H9 (cell line): ENCODE data around the gene HCK. TPM values are rescaled to one million over a fixed set of nuclear protein-coding genes. Genes with fewer than 3 reads are reported as not detected.

Experiments
- DNase-seq: peaks from one replicate; pipeline ENCODE4 v3.0.0-alpha.2; 2017
- H2AFZ ChIP-seq: one replicate; pipeline ENCODE4 v1.6.1; 2013; ENCODE audit warnings: mild to moderate bottlenecking, low read length, control low read depth, moderate library complexity
- H2AK5ac ChIP-seq: 2 replicates; pipeline ENCODE4 v1.6.1; 2013; ENCODE audit warnings: low read length, control low read depth, mixed read lengths; ENCODE audit not compliant: insufficient read length
- H2BK120ac ChIP-seq: one replicate; pipeline ENCODE4 v1.6.1; 2013; ENCODE audit warnings: low read depth, mild to moderate bottlenecking, low read length, control low read depth, inconsistent platforms; ENCODE audit not compliant: poor library complexity, severe bottlenecking
- H2BK12ac ChIP-seq: 2 replicates; pipeline ENCODE4 v1.6.1; 2013; ENCODE audit warnings: low read length, control low read depth, mixed read lengths, low read depth; ENCODE audit not compliant: insufficient read length
- H2BK15ac ChIP-seq: 2 replicates; pipeline ENCODE4 v1.6.1; 2013; ENCODE audit warnings: low read depth, low read length, control low read depth
- H2BK20ac ChIP-seq: one replicate; pipeline ENCODE4 v1.6.1; 2013; ENCODE audit warnings: low read depth, mild to moderate bottlenecking, low read length, control low read depth, inconsistent platforms; ENCODE audit not compliant: poor library complexity, severe bottlenecking
- H2BK5ac ChIP-seq: 2 replicates; pipeline ENCODE4 v1.6.1; 2013; ENCODE audit warnings: low read length, control low read depth, mixed read lengths; ENCODE audit not compliant: insufficient read length
- H3K14ac ChIP-seq: 2 replicates; pipeline ENCODE4 v1.6.1; 2013; ENCODE audit warnings: low read length, control low read depth; ENCODE audit not compliant: insufficient read depth
- H3K18ac ChIP-seq: 2 replicates; pipeline ENCODE4 v1.6.1; 2013; ENCODE audit warnings: low read depth, mild to moderate bottlenecking, mixed read lengths, low read length, control low read depth; ENCODE audit not compliant: insufficient read length
- H3K23ac ChIP-seq: 2 replicates; pipeline ENCODE4 v1.6.1; 2013; ENCODE audit warnings: low read length, control low read depth, mixed read lengths, low read depth; ENCODE audit not compliant: insufficient read length
- H3K23me2 ChIP-seq: 2 replicates; pipeline ENCODE4 v1.6.1; 2013; ENCODE audit warnings: low read depth, mild to moderate bottlenecking, mixed read lengths, low read length, control low read depth; ENCODE audit not compliant: insufficient read length, poor library complexity, severe bottlenecking
- H3K27ac ChIP-seq: 2 replicates; pipeline ENCODE4 v1.5.1; 2013; ENCODE audit warnings: low read length, control low read depth, mixed read lengths, low read depth; ENCODE audit not compliant: insufficient read length
- H3K27me3 ChIP-seq: 2 replicates; pipeline ENCODE4 v1.6.1; 2013; ENCODE audit warnings: low read length, control low read depth, inconsistent platforms; ENCODE audit not compliant: insufficient read depth
- H3K4ac ChIP-seq: 2 replicates; pipeline ENCODE4 v1.6.1; 2013; ENCODE audit warnings: low read depth, mild to moderate bottlenecking, control low read depth, inconsistent platforms, low read length, moderate library complexity
- H3K4me1 ChIP-seq: 2 replicates; pipeline ENCODE4 v1.6.1; 2013; ENCODE audit warnings: low read length, control low read depth, inconsistent platforms; ENCODE audit not compliant: insufficient read depth
- H3K4me2 ChIP-seq: 2 replicates; pipeline ENCODE4 v1.6.1; 2013; ENCODE audit warnings: low read length, control low read depth, mixed read lengths; ENCODE audit not compliant: insufficient read length, insufficient read depth
- H3K56ac ChIP-seq: 2 replicates; pipeline ENCODE4 v1.6.1; 2013; ENCODE audit warnings: low read depth, mild to moderate bottlenecking, mixed read lengths, low read length, control low read depth; ENCODE audit not compliant: insufficient read length
- H3K79me1 ChIP-seq: 2 replicates; pipeline ENCODE4 v1.6.1; 2013; ENCODE audit warnings: low read depth, mild to moderate bottlenecking, moderate library complexity, low read length, control low read depth, inconsistent platforms; ENCODE audit not compliant: insufficient read depth, poor library complexity, severe bottlenecking
- H3K79me2 ChIP-seq: 2 replicates; pipeline ENCODE4 v1.6.1; 2013; ENCODE audit warnings: low read length, control low read depth, inconsistent platforms; ENCODE audit not compliant: insufficient read depth
- H3K9ac ChIP-seq: 2 replicates; pipeline ENCODE4 v1.6.1; 2013; ENCODE audit warnings: low read length, control low read depth, mixed read lengths; ENCODE audit not compliant: insufficient read length; ENCODE audit errors: extremely low read depth
- H3K9me3 ChIP-seq: one replicate; pipeline ENCODE4 v1.6.1; 2013; ENCODE audit warnings: low read depth, low read length, inconsistent platforms; ENCODE audit not compliant: control insufficient read depth
- H3T11ph ChIP-seq: one replicate; pipeline ENCODE4 v1.6.1; 2013; ENCODE audit warnings: mild to moderate bottlenecking, low read length, control low read depth, inconsistent platforms
- H4K20me1 ChIP-seq: one replicate; pipeline ENCODE4 v1.6.1; 2013; ENCODE audit not compliant: control insufficient read depth, insufficient read length, insufficient read depth
- H4K5ac ChIP-seq: 2 replicates; pipeline ENCODE4 v1.6.1; 2013; ENCODE audit warnings: low read depth, mild to moderate bottlenecking, mixed read lengths, low read length, control low read depth; ENCODE audit not compliant: insufficient read length
- H4K8ac ChIP-seq: replicated peaks from 2 replicates; pipeline ENCODE4 v1.6.1; 2013; ENCODE audit warnings: low read length, control low read depth, mixed read lengths, low read depth; ENCODE audit not compliant: insufficient read length
- H4K91ac ChIP-seq: 2 replicates; pipeline ENCODE4 v1.6.1; 2013; ENCODE audit warnings: low read depth, mild to moderate bottlenecking, moderate library complexity, mixed read lengths, low read length, control low read depth; ENCODE audit not compliant: insufficient read length
- H3K27ac Mint-ChIP-seq, 3 experiments: 2 replicates in 2 of 3; 3 replicates in 1 of 3; pipeline ENCODE4 v1.8.0; 2020 to 2021; ENCODE audit warnings: mixed read lengths in 3 of 3, mild to moderate bottlenecking in 1 of 3, moderate library complexity in 1 of 3
- H3K27me3 Mint-ChIP-seq: 2 replicates; pipeline ENCODE4 v1.8.0; 2021; ENCODE audit warnings: low read depth, mild to moderate bottlenecking, moderate library complexity, mixed read lengths
- H3K36me3 Mint-ChIP-seq, 3 experiments: 2 replicates in 2 of 3; 3 replicates in 1 of 3; pipeline ENCODE4 v1.8.0; 2020 to 2021; ENCODE audit warnings: low read depth in 3 of 3, mixed read lengths in 3 of 3; ENCODE audit not compliant: insufficient read depth in 1 of 3
- H3K4me1 Mint-ChIP-seq, 2 experiments: 2 replicates each; pipeline ENCODE4 v1.8.0; 2020; ENCODE audit warnings: mixed read lengths in 2 of 2
- H3K4me3 Mint-ChIP-seq, 2 experiments: 2 replicates in 1 of 2; 3 replicates in 1 of 2; pipeline ENCODE4 v1.8.0; 2020 to 2021; ENCODE audit warnings: mild to moderate bottlenecking in 2 of 2, mixed read lengths in 2 of 2, moderate library complexity in 1 of 2
- H3K9me3 Mint-ChIP-seq, 2 experiments: 2 replicates in 1 of 2; 3 replicates in 1 of 2; pipeline ENCODE4 v1.8.0; 2020; ENCODE audit warnings: mild to moderate bottlenecking in 2 of 2, mixed read lengths in 2 of 2, moderate library complexity in 1 of 2
- CTCF ChIP-seq: fragments of 200-600 bp; sonication (generic); conservative IDR thresholded peaks from 3 replicates; pipeline ENCODE4 v1.8.0; 2021; ENCODE audit warnings: antibody characterized with exemption, mild to moderate bottlenecking
- WGBS: extraction: QIAGEN DNeasy Blood & Tissue Kit; methylation state at CpG from one replicate; pipeline ENCODE4 v1.1.7; 2013; ENCODE audit warnings: missing lambda C conversion rate, low lambda C conversion rate, mixed read lengths; ENCODE audit not compliant: insufficient read length; ENCODE audit errors: extremely low coverage; 5-methylcytosine and 5-hydroxymethylcytosine counted together
- total RNA-seq: library from RNA; stranded (reverse); gene quantifications from 2 replicates; pipeline ENCODE4 v1.2.1, GENCODE V29; 2021

Gene HCK
- total RNA-seq, 1 experiment from 2014 or later, result 1.7 TPM

DNA sequence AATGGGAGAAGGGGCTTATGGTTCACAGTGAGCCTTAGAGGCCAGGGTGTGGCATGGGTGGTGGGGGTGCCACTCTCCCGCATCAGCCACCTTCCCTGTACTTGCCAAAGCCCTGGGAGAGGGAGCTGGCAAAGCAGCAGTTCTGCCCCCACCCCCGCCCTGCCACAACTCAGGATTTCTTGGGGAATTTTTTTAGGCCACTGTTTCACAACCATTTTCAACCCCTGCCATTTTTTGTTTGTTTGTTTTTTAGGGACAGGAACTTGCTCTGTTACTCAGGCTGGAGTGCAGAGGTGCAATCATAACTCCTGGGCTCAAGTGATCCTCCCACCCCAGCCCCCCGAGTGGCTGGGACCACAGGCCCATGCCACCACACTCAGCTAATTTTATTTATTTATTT, 35.0 kb downstream of the HCK start:
- no peak overlapping the region for H3K14ac ChIP-seq
- no peak overlapping the region for H2BK15ac ChIP-seq
- no peak overlapping the region for H3K4ac ChIP-seq
- no peak overlapping the region for H4K8ac ChIP-seq
- H3K79me2 ChIP-seq, result no peaks in the 10 kb centered on the region
- Mint-ChIP-seq H3K4me1 (peaks cover 41% of the 10 kb centered on the region in 2 experiments), H3K4me3 (no peak overlapping the region), H3K36me3 (peaks cover 3 to 11% (median 10%) of the 10 kb centered on the region in 3 experiments; a peak in 4 of 7 replicates), H3K27me3 (peaks cover 11% of the 10 kb centered on the region; the same call in 1 of the 2 replicates), H3K27ac (peak overlapping the region in 1 of 3 experiments; percentile 5; a peak in 1 of 7 replicates), H3K9me3 (peaks cover 3% of the 10 kb centered on the region in 2 experiments; a peak in 3 of 5 replicates)
- no peak overlapping the region for H2BK12ac ChIP-seq
- no peak overlapping the region for H2BK120ac ChIP-seq
- no peak for DNase-seq
- no peak overlapping the region for H3K56ac ChIP-seq
- H2BK20ac ChIP-seq, result no peak overlapping the region
- H3K27ac ChIP-seq, result no peak overlapping the region
- no peak overlapping the region for H3K23ac ChIP-seq
- no peak overlapping the region for H3K18ac ChIP-seq
- H3K23me2 ChIP-seq, result no peaks in the 10 kb centered on the region
- H2AK5ac ChIP-seq, result no peak overlapping the region
- H2AFZ ChIP-seq, result no peak overlapping the region
- H2BK5ac ChIP-seq, result no peak overlapping the region
- no peaks in the 10 kb centered on the region for H3K27me3 ChIP-seq
- WGBS, result no CpG with 5 or more reads among the region's 3 CpGs
- no peaks in the 10 kb centered on the region for H3K79me1 ChIP-seq
- H3K4me2 ChIP-seq, result no peak overlapping the region
- H4K91ac ChIP-seq, result no peak overlapping the region
- TF ChIP-seq CTCF, result no peak
- H4K20me1 ChIP-seq, result no peaks in the 10 kb centered on the region
- H4K5ac ChIP-seq, result no peak overlapping the region
- H3K9ac ChIP-seq, result no peak overlapping the region
- H3K4me1 ChIP-seq, result peaks cover 8% of the 10 kb centered on the region; the same call in 1 of the 2 replicates
- no peaks in the 10 kb centered on the region for H3K9me3 ChIP-seq
- H3T11ph ChIP-seq, result no peak overlapping the region
